Fibroblast of upper back skin (primary cell): ENCODE measurements around the gene MCCC2.
A peak's percentile ranks its signal among the peaks of the same experiment; 100 is the strongest.
"Not testable (repeated sequence)": the region's sequence is repeated elsewhere in the genome, so short reads cannot be mapped to it uniquely, and the experiment has no call there.

ENCODE experiments used
- DNase-seq: peaks from one replicate; pipeline ENCODE4 v3.0.0-alpha.2; 2013

Gene MCCC2

DNA sequence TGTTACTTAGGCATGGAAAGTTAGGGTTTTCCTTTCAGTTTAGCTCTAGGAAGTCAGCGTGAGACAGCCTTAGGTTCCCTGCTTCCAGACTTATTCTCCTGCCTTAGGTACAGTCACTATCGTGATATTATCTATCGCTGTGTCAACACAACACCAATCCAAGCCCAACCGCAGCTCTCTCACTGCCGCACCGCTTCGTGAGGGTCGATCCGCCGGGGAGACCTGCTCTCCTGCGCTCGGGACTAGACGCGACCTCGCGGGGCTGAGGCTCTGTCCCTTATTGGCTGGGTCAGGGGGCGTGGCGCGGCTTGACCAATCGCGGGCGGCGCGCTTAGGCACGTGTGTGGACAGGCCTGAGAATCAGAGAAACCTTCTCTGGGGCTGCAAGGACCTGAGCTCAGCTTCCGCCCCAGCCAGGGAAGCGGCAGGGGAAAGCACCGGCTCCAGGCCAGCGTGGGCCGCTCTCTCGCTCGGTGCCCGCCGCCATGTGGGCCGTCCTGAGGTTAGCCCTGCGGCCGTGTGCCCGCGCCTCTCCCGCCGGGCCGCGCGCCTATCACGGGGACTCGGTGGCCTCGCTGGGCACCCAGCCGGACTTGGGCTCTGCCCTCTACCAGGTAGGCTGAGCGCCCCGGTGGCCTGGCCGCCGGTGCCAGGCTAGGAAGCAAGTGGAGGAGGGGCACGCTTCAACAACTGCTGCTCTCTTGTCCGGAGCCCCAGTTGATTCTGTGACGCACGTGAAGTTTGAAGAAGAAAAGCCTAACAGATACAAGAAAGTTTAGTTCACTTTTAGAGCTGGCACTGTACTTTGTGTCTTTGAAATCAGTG lies at the start of gene MCCC2:
Gene MCCC2 (plus strand): TSS at position 400 of the 825 bp plus-strand sequence. CDS start 86 bp downstream, at position 486.
- peak; percentile 95 for DNase-seq

- DNase-seq: peak; percentile 1
These were observed 49.5 kb upstream of the MCCC2 start for GRCh38 chr5:71537687-71538086.

DNA sequence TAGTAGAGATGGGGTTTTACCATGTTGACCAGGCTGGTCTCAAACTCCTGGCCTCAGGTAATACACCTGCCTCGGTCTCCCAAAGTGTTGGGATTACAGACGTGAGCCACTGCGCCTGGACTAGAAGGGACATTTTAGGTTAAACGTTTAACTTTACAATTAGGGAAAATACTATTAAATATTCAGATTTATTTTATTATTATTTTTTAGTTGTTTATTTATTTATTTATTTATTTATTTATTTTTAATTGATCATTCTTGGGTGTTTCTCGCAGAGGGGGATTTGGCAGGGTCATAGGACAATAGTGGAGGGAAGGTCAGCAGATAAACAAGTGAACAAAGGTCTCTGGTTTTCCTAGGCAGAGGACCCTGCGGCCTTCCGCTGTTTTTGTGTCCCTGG lies 36.3 kb upstream of the MCCC2 start:
- not testable (repeated sequence) for DNase-seq

GRCh38 chr5:71551582-71551981 lies 35.6 kb upstream of the MCCC2 start:
- not testable (repeated sequence) for DNase-seq

GRCh38 chr5:71552026-71552749 lies 35.0 kb upstream of the MCCC2 start:
- DNase-seq: not testable (repeated sequence)

- no peak for DNase-seq
These were observed 24.0 kb upstream of the MCCC2 start for GRCh38 chr5:71563161-71563560.

DNA sequence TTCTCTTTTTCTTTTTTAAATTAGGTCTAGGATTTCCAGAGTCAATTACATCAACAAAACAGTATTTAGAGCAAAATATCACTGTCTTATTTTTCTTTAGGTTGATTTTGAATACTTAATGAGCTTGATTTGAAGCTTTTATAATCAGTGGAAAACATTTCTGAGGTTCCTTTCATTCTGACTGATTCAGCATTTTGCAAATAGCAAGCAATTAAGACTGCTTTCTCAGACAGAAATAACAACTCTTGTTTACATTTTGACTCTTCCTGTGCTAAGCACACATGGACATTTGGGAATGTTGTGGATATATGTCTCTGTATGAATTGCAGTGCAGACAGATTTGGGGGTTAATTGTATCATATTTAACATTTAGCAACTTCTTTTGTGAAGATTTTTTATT lies 22.2 kb upstream of the MCCC2 start:
- no peak for DNase-seq

DNA sequence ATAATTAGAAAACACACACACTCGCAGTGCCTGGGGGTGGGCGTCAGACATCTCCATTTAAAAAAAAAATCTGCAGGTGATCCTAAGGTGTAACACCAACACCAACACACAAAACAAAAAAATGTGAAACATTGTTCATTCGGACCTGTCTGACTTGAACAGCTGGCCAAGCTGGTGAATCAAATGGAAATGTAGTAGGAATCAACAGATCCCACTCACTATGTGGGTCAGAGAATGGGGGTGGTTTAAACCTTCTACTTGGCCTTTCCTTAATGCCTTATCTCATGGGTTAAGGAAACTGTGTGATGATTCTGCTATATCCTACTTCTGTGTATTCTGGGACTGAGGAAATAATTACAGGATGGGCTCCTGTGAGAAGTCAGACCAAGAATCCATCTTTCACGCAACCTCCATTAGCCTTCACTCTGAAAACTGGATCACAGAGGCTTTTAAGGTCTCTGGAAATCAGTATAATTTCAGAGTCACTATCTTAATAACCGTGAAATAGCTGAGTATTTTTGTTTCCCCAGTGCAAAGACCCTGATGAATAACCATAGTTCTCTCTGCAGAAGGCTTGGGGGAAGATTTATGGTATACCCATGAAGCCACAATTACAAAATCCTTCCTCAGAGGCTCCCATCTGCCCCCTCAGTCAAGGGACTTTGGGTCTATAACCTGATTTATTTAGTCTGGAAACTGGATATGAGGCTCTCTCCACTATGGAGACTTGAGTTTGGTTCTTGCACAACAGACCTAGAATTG lies 17.2 kb upstream of the MCCC2 start:
- no peak for DNase-seq

DNA sequence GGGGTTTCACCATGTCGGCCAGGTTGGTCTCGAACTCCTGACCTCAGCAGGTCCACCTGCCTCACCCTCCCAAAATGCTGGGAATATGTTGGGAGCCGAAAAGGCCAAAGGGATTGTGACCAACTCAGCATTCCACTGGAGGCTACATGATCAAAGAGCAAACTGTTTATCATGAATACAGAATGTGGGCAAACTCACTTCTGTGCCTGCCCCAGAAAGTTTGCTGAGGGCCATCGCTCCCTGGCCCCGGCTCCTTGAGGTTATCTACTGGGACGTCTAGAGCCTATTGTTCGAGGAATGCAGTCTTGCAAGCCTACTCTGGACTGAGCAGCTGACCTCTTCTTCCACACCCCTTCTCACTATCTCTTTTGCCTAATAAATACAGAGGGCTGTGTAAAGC lies 15.3 kb upstream of the MCCC2 start:
- not testable (repeated sequence) for DNase-seq

GRCh38 chr5:71573591-71573990 lies 13.5 kb upstream of the MCCC2 start:
- no peak for DNase-seq

DNA sequence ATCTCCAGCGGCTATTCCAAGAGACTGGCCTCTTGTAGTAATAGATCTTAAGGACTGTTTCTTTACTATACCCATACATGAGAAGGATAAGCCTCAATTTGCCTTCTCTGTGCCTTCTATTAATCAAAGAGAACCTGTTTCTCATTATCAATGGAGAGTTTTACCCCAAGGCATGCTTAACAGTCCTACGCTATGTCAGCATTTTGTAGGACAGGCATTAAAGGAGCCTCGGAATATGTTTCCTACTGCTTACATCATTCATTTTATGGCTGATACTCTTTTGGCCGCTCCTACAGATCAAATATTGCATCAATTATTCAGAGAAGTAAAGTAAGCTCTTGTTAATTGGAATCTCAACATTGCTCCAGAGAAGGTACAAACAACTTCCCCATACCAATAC lies 11.6 kb upstream of the MCCC2 start:
- DNase-seq: not testable (repeated sequence)

- peak; percentile 3 for DNase-seq
These were observed 10.9 kb upstream of the MCCC2 start for GRCh38 chr5:71576241-71576640.

DNA sequence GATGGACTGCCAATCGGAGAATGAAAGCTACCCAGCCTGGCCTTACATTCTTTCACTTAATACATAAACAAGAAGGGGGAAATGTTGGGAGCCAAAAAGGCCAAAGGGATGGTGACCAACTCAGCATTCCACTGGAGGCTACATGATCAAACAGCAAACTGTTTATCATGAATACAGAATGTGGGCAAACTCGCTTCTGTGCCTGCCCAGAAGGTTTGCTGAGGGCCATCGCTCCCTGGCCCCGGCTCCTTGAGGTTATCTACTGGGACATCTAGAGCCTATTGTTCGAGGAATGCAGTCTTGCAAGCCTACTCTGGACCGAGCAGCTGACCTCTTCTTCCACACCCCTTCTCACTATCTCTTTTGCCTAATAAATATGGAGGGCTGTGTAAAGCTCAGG lies 9.3 kb upstream of the MCCC2 start:
- not testable (repeated sequence) for DNase-seq

- no peak for DNase-seq
These were observed 4.1 kb upstream of the MCCC2 start for GRCh38 chr5:71582945-71583584.

DNA sequence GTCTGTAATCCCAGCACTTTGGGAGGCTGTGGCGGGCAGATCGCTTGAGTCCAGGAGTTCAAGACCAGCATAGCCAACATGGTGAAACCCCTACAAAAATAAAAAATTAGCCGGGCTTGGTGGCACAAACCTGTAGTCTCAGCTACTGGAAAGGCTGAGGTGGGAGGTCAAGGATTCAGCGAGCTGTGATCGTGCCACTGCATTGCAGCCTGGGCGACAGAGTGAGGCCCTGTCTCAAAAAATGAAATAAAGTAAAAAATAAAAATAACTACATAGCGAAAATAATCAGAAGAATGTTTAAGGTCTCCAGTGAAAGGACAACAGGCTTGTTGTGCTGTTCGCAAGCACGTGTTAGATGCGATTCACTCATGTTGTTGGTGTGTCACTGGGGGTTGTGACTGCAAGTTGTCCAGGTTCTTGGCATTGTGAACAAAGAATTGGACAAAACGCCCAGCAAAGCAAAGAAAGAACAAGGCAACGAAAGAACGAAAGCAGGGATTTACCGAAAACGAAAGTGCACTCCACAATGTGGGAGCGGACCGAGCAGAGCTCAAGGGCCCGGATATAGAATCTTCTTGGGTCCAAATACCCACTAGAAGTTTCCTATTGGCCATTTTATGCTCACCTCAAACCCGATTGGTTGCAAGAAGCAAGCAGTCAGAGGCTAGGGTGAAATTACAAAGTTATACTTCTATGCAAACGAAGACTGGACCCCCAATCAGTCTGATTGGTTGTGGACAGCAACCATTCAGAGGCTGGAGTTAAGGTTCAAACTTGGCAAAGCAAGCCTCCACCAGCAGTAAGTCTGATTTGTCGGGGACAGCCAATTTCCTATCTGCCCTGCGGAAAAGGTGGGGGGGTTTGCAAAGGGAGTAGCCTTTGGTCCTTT lies 844 bp upstream of the MCCC2 start:
- peak; percentile 21 for DNase-seq

DNA sequence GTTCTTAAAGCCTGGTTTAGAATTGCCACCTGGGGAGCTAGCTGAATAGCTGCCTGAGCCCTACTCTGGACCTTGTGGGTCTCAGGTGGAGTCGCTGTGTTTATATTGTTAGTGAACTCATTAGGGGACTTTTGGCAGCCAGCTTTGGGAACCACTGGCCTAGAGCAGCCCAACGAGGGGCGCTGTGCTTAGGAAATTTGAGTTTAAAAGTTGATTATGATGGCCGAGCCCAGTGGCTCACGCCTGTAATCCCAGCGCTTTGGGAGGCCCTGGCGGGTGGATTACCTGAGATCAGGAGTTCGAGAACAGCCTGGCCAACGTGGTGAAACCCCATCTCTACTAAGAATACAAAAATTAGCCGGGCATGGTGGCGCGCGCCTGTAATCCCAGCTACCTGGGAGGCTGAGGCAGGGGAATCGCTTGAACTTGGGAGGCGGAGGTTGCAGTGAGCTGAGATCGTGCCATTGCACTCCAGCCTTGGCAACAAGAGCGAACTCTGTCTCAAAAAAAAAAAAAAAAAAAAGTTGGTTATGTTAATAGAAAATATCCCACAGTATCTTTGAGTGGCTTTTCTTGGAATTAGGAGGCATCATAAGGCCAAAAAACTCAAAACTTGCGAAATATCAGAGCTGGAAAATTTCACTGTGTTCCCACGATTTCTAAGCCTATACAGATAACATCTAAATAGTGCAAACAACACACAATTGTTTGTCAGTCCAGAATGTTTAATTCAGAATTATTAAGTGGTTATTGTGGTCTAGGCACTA lies 809 bp downstream of the MCCC2 start:
- no peak for DNase-seq

DNA sequence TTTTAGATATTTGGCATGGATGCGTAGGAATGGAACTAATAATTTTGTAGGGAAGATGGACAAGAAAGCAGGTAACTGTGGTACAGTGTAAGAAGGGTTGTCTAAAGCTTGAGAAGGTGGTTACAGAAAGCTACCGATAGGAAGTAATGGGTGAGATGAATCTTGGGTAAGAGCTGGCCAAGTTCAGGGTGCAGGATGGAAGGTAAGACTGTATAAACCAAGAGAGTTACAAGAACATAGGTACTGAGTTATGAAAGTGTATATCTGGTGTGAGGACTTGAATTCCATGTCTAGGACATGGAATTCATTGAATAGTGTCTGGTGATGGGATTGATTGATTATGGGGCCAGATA lies 1.4 kb downstream of the MCCC2 start:
- no peak for DNase-seq

- no peak for DNase-seq
These were observed 2.8 kb downstream of the MCCC2 start for GRCh38 chr5:71589903-71590302.

DNA sequence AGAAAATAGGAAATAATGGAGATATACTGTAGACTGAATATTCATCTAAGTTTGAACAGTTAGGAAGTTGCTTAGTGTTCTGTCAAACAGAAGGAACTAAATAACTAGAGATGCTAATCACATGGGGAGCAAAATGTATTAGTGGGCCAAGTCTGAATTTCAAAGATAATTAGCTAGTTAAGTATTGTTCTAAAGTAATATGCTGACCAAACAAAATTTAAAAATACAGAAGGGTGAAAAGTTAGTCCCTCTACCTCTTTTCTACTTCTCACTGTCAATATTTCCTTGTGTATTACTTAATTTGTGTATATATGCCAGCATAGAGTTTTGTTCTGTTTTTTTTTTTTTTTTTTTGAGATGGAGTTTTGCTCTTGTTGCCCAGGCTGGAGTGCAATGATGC lies 4.0 kb downstream of the MCCC2 start:
- DNase-seq: no peak

GRCh38 chr5:71596169-71596568 lies 9.0 kb downstream of the MCCC2 start:
- no peak for DNase-seq

DNA sequence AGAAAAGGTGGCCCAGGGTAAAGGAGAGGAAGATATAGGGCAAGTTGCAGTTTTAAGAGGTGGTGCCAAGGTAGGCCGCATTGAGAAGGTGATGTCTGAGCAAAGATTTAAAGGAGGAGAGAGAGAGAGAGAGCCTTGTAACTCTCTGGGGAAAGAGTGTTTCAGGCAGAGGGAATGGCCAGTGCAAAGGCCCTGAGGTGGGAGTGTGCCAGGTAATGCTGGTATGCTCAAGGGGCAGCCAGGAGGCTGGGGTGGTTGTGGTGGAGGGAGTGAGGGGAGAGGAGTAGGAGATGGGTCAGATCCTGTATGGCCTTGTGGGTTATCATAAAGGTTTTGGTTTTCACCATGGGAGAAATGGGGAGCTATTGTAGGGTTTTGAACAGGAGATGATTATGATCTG lies 9.9 kb downstream of the MCCC2 start:
- DNase-seq: no peak
